Fibroblast of skin of scalp (primary cell): Measurements from ENCODE around the gene NEMP1.
"Not testable (repeated sequence)": the region's sequence is repeated elsewhere in the genome, so short reads cannot be mapped to it uniquely, and the experiment has no call there.

Source experiments
- DNase-seq: peaks from one replicate; pipeline ENCODE4 v3.0.0-alpha.2; 2013

Gene NEMP1

GRCh38 chr12:57090490-57090889 is 11.9 kb upstream of the NEMP1 start:
- DNase-seq = no peak

- DNase-seq = peak; percentile 60
Measured at GRCh38 chr12:57089271-57090245, 11.0 kb upstream of the NEMP1 start.

GRCh38 chr12:57088354-57089270 is 10.0 kb upstream of the NEMP1 start, which contains the start of gene NAB2:
Gene NAB2, plus strand, starts transcription at chr12:57089114. Its CDS starts 158 bp downstream, at chr12:57089272.
- DNase-seq = peak; percentile 97

GRCh38 chr12:57087691-57088353 is 9.2 kb upstream of the NEMP1 start:
- peak; percentile 97 for DNase-seq

- peak; percentile 91 for DNase-seq
Measured at GRCh38 chr12:57087010-57087690, 8.6 kb upstream of the NEMP1 start.

GRCh38 chr12:57086493-57087009 is 8.0 kb upstream of the NEMP1 start:
- peak; percentile 82 for DNase-seq

- peak; percentile 38 for DNase-seq
Measured at GRCh38 chr12:57085999-57086492, 7.5 kb upstream of the NEMP1 start.

- DNase-seq = no peak
Measured at GRCh38 chr12:57080855-57081254, 2.3 kb upstream of the NEMP1 start.

GRCh38 chr12:57079821-57080220 is 1.2 kb upstream of the NEMP1 start:
- DNase-seq = no peak

- not testable (repeated sequence) for DNase-seq
Measured at GRCh38 chr12:57073566-57074450, 4.8 kb downstream of the NEMP1 start.

- peak; percentile 38 for DNase-seq
Measured at GRCh38 chr12:57072661-57073060, 5.9 kb downstream of the NEMP1 start.

GRCh38 chr12:57069523-57069922 is 9.1 kb downstream of the NEMP1 start:
- DNase-seq = peak; percentile 83

GRCh38 chr12:57066245-57066644 is 12.3 kb downstream of the NEMP1 start:
- no peak for DNase-seq

- DNase-seq = no peak
Measured at GRCh38 chr12:57063991-57064685, 14.5 kb downstream of the NEMP1 start.

- no peak for DNase-seq
Measured at GRCh38 chr12:57058454-57058853, 20.1 kb downstream of the NEMP1 start.

- no peak for DNase-seq
Measured at GRCh38 chr12:57057067-57057751, 21.4 kb downstream of the NEMP1 start.

- peak; percentile 3 for DNase-seq
Measured at GRCh38 chr12:57055824-57056223, 22.8 kb downstream of the NEMP1 start.

- not testable (repeated sequence) for DNase-seq
Measured at GRCh38 chr12:57053901-57054300, 24.7 kb downstream of the NEMP1 start.

- not testable (repeated sequence) for DNase-seq
Measured at GRCh38 chr12:57053146-57053545, 25.4 kb downstream of the NEMP1 start.
